Keratinocyte (primary cell): ENCODE results near the gene COX5A.

Experiments used
- CTCF ChIP-seq, 3 experiments: IDR thresholded peaks in 1 of 3; conservative IDR thresholded peaks in 1 of 3; optimal IDR thresholded peaks in 1 of 3; 2 replicates in 2 of 3; 3 replicates in 1 of 3; pipeline versions ENCODE3 to v1.5.1; 2011; ENCODE audit warnings: low read length in 3 of 3, mild to moderate bottlenecking in 3 of 3, moderate library complexity in 2 of 3, control low read depth in 1 of 3, inconsistent platforms in 1 of 3; ENCODE audit not compliant: insufficient read depth in 2 of 3; ENCODE audit errors: extremely low read depth in 1 of 3
- EZH2 ChIP-seq: IDR thresholded peaks from one replicate; pipeline ENCODE4 v1.6.1; 2012; ENCODE audit warnings: inconsistent platforms, mild to moderate bottlenecking, low read length, moderate library complexity

- TF ChIP-seq CTCF (optimal IDR thresholded peaks at IDR 0.05 in 1 of 3, IDR thresholded peaks at IDR 0.05 in 1 of 3, conservative IDR thresholded peaks at IDR 0.05 in 1 of 3; ENCODE audit: extremely low read depth in 1 of 3, insufficient read depth in 2 of 3, low read length in 3 of 3) = no peak
- TF ChIP-seq EZH2 = no peak
Observed at GRCh38 chr15:74960995-74961588, 23.2 kb upstream of the COX5A start.
